SU-DHL-6 (cell line): Measurements from ENCODE around the gene HHAT.
"Not testable (repeated sequence)": the region's sequence is repeated elsewhere in the genome, so short reads cannot be mapped to it uniquely, and the experiment has no call there.

ENCODE experiments used
- H2AFZ ChIP-seq: fragments of 200-600 bp; sonication (generic); 2 replicates; pipeline ENCODE4 v1.6.1; 2014; ENCODE audit warnings: low read depth, mild to moderate bottlenecking, moderate library complexity, mixed read lengths, antibody characterized with exemption, low read length; ENCODE audit not compliant: severe bottlenecking
- H3F3A ChIP-seq: fragments of 200-600 bp; shearing (Covaris generic); 2 replicates; pipeline ENCODE4 v1.6.0; 2016; ENCODE audit warnings: antibody characterized with exemption, mild to moderate bottlenecking; ENCODE audit not compliant: insufficient read depth
- H3K27ac ChIP-seq: fragments of 200-600 bp; sonication (generic); 2 replicates; pipeline ENCODE4 v1.5.1; 2016; ENCODE audit warnings: low read depth, mild to moderate bottlenecking, low read length, moderate library complexity, mixed read lengths
- H3K27me3 ChIP-seq: fragments of 200-600 bp; sonication (generic), shearing (Covaris generic); 2 replicates; pipeline ENCODE4 v1.6.0; 2014; ENCODE audit warnings: mild to moderate bottlenecking, low read length
- H3K36me3 ChIP-seq: fragments of 200-600 bp; sonication (generic); 2 replicates; pipeline ENCODE4 v1.6.1; 2014; ENCODE audit warnings: mild to moderate bottlenecking, low read length, mixed read lengths
- H3K4me2 ChIP-seq: fragments of 300-600, 200-600 bp; shearing (Covaris generic), sonication (generic); 2 replicates; pipeline ENCODE4 v1.6.0; 2014; ENCODE audit warnings: low read length, low read depth, mild to moderate bottlenecking; ENCODE audit not compliant: poor library complexity, severe bottlenecking
- H3K4me3 ChIP-seq: fragments of 200-600 bp; sonication (generic); 2 replicates; pipeline ENCODE4 v1.5.1; 2014; ENCODE audit warnings: antibody characterized with exemption, low read length, mild to moderate bottlenecking, mixed read lengths; ENCODE audit not compliant: insufficient read depth, poor library complexity, severe bottlenecking
- H3K79me2 ChIP-seq: fragments of 200-600 bp; sonication (generic); 2 replicates; pipeline ENCODE4 v1.6.1; 2014; ENCODE audit warnings: mild to moderate bottlenecking, low read length, moderate library complexity; ENCODE audit not compliant: insufficient read depth
- H3K9ac ChIP-seq: fragments of 200-600 bp; sonication (generic); 2 replicates; pipeline ENCODE4 v1.7.0; 2014; ENCODE audit warnings: mild to moderate bottlenecking, low read length
- H3K9me2 ChIP-seq: fragments of 200-600 bp; sonication (generic); replicated peaks from 2 replicates; pipeline ENCODE4 v1.6.1; 2014; ENCODE audit warnings: low read length; ENCODE audit not compliant: insufficient read depth
- H3K9me3 ChIP-seq: fragments of 200-600 bp; sonication (generic); 2 replicates; pipeline ENCODE4 v1.6.1; 2014; ENCODE audit warnings: low read length, mixed read lengths; ENCODE audit not compliant: insufficient read depth
- H4K20me1 ChIP-seq: fragments of 200-600 bp; sonication (generic); 2 replicates; pipeline ENCODE4 v1.6.1; 2014; ENCODE audit warnings: low read depth, mild to moderate bottlenecking, antibody characterized with exemption, low read length, moderate library complexity, mixed read lengths
- EZH2phosphoT487 ChIP-seq: fragments of 200-600 bp; sonication (generic), shearing (Covaris generic); conservative IDR thresholded peaks from 2 replicates; pipeline ENCODE4 v1.6.1; 2018; ENCODE audit warnings: mild to moderate bottlenecking, antibody characterized with exemption, low read length, moderate library complexity, mixed read lengths
- TF ChIP-seq, protein P1 (sequence below): fragments of 200-600 bp; sonication (generic); IDR thresholded peaks from one replicate; pipeline ENCODE4 v1.5.1; 2017; ENCODE audit warnings: antibody characterized with exemption, mild to moderate bottlenecking, low read length, moderate library complexity; ENCODE audit not compliant: insufficient read depth, poor library complexity, severe bottlenecking

Gene HHAT

GRCh38 chr1:210417881-210418280 lies 89.2 kb downstream of the HHAT start:
- Histone ChIP-seq H3K79me2 (no peaks in the 10 kb centered on the region), H3K27ac (no peak overlapping the region), H3K4me2 (no peak overlapping the region), H3K27me3 (no peaks in the 10 kb centered on the region), H3K9me2 (no peaks in the 10 kb centered on the region), H4K20me1 (no peaks in the 10 kb centered on the region), H3K9ac (no peak overlapping the region), H3K36me3 (no peaks in the 10 kb centered on the region), H3F3A (no peaks in the 10 kb centered on the region), H3K9me3 (no peaks in the 10 kb centered on the region), H2AFZ (no peak overlapping the region), H3K4me3 (no peak overlapping the region)
- TF ChIP-seq, protein P1, sequence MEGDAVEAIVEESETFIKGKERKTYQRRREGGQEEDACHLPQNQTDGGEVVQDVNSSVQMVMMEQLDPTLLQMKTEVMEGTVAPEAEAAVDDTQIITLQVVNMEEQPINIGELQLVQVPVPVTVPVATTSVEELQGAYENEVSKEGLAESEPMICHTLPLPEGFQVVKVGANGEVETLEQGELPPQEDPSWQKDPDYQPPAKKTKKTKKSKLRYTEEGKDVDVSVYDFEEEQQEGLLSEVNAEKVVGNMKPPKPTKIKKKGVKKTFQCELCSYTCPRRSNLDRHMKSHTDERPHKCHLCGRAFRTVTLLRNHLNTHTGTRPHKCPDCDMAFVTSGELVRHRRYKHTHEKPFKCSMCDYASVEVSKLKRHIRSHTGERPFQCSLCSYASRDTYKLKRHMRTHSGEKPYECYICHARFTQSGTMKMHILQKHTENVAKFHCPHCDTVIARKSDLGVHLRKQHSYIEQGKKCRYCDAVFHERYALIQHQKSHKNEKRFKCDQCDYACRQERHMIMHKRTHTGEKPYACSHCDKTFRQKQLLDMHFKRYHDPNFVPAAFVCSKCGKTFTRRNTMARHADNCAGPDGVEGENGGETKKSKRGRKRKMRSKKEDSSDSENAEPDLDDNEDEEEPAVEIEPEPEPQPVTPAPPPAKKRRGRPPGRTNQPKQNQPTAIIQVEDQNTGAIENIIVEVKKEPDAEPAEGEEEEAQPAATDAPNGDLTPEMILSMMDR = no peak
- no peak for TF ChIP-seq EZH2phosphoT487

DNA sequence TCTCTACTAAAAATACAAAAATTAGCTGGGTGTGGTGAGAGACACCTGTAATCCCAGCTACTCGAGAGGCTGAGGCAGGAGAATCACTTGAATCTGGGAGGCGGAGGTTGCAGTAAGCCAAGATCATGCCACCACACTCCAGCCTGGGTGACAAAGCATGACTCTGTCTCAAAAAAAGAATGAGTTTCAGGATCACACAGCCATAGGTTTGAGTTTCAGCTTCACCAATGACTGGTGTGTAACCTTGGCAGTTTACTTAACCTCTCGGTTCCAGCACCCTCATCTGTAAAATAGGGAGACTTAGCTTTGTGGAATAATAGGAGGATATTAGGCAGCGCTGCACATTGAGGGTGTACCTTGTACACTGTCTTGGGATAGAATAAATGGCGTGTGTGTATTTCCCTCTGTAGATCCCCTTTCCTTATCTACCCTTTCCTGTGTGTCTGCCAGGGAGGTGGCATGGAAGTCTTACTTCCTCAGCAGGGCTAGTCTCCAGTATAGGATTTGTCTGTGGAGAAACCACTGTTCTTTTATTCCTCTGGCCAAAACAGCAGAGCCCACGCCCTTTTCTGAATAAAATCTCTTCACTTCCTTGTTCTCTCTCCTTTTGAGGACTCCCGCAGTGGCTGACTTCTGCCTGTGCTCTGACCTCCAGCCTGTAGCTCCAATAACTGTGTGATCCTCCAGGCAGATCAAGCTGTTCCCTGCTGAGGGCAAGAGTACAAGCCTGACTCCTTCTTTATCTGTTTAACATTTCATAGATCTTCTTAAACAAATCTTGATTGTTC lies 90.4 kb downstream of the HHAT start:
- H2AFZ ChIP-seq = no peak overlapping the region
- H3K27ac ChIP-seq = no peak overlapping the region

DNA sequence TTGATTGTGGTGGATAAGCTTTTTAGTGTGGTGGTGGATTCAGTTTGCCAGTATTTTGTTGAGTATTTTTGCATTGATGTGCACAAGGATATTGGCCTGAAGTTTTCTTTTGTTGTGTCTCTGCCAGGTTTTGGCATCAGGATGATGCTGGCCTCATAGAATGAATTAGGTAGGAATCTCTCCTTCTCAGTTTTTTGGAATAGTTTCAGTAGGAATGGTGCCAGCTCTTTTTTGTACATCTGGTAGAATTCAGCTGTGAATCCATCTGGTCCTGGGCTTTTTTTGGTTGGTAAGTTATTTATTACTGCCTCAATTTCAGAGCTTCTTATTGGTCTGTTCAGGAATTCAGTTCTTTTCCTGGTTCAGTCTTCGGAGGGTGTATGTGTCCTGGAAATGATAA lies 98.0 kb downstream of the HHAT start:
- not testable (repeated sequence) for H3K4me3 ChIP-seq, H3K27me3 ChIP-seq, H3K79me2 ChIP-seq, H3F3A ChIP-seq, H3K9me2 ChIP-seq, H2AFZ ChIP-seq, H3K4me2 ChIP-seq, H3K27ac ChIP-seq, H3K9me3 ChIP-seq, H3K9ac ChIP-seq, H4K20me1 ChIP-seq, H3K36me3 ChIP-seq

More for the DNA sequence above, 90.4 kb downstream of the HHAT start:
- Histone ChIP-seq H3K4me2 (no peak overlapping the region), H3K4me3 (no peak overlapping the region), H3F3A (no peaks in the 10 kb centered on the region), H3K27me3 (no peaks in the 10 kb centered on the region), H3K79me2 (no peaks in the 10 kb centered on the region), H3K9me3 (no peaks in the 10 kb centered on the region), H3K9me2 (no peaks in the 10 kb centered on the region), H3K9ac (no peak overlapping the region), H3K36me3 (no peaks in the 10 kb centered on the region), H4K20me1 (no peaks in the 10 kb centered on the region)
- TF ChIP-seq, protein P1 = no peak
- TF ChIP-seq EZH2phosphoT487 = no peak

GRCh38 chr1:210428696-210429095 lies 100.0 kb downstream of the HHAT start:
- H3K4me3 ChIP-seq = no peak overlapping the region
- no peaks in the 10 kb centered on the region for H3K79me2 ChIP-seq
- no peak overlapping the region for H3K27ac ChIP-seq
- H3K4me2 ChIP-seq = no peak overlapping the region
- H3K27me3 ChIP-seq = no peaks in the 10 kb centered on the region
- no peaks in the 10 kb centered on the region for H4K20me1 ChIP-seq
- TF ChIP-seq EZH2phosphoT487 = no peak
- TF ChIP-seq, protein P1 = no peak
- H2AFZ ChIP-seq = no peak overlapping the region
- H3K36me3 ChIP-seq = no peaks in the 10 kb centered on the region
- no peak overlapping the region for H3K9ac ChIP-seq
- H3K9me3 ChIP-seq = no peaks in the 10 kb centered on the region
- no peaks in the 10 kb centered on the region for H3K9me2 ChIP-seq
- H3F3A ChIP-seq = no peaks in the 10 kb centered on the region
